HG03457 (cell line): Measurements from ENCODE around the gene CCDC92B.

Experiments used
- ATAC-seq: cut with Tn5 transposase; IDR thresholded peaks from one replicate; pipeline ENCODE4 v1.9.1; 2021; ENCODE audit warnings: moderate number of reproducible peaks; ENCODE audit not compliant: unreplicated experiment

The CCDC92B gene

DNA sequence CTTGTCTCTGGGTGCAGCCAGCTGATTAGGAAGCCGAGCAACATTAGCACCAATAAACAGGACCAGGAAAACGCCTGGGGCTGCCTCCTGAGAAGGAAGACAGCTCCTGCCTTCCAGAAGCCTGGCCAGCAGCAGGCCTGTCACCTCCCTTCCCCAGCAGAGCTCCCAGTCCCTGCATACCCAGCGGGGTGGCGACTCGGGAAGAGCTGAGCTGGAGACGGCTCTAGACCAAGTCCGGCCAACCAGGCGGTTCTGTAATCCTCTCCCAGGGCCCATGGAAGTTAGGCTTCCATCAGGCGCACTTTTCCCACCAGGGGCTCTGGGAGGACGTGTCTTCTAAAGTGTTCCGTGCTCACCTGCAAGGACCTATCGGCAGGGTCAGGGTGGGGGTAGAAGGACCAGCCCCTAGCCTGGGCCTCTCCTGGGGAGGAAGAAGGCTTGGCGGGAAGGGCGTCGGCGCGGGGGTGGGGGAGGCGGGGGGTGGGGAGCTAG is 25.9 kb downstream of the CCDC92B start:
- ATAC-seq: no peak

GRCh38 chr17:2722611-2723010 is 26.8 kb downstream of the CCDC92B start:
- ATAC-seq: no peak

- no peak for ATAC-seq
These were observed 27.8 kb downstream of the CCDC92B start for GRCh38 chr17:2721603-2722002.

GRCh38 chr17:2719861-2720260 is 29.6 kb downstream of the CCDC92B start:
- no peak for ATAC-seq

DNA sequence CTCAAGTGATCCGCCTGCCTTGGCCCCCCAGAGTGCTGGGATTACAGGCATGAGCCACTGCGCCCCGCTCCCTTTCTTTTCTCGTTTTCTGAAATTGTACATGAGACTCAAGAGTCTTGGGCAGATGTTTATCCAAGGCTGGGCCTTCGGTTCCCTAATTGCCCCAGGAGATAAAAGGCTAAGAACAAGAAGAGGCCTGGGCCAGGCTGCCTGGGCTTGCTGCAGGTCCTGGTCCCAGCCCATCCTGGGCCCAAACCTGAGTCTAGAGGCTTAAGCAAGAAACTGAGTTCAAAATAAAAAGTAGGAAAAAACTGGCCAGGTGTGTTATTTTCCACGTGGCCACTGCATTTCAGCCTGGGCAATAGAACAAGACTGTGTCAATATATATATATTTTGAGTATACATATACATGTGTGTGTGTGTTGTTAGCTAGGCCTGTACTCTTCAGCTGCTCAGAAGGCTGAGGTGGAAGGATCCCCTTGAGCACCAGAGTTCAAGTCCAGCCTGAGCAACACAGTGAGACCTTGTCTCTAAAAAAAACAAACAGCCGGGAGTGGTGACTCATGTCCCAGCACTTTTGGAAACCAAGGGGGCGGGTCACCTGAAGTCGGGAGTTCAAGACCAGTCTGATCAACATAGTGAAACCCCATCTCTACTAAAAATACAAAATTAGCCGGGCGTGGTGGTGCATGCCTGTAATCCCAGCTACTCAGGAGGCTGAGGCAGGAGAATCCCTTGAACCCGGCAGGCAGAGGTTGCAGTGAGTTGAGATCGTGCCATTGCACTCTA is 31.1 kb downstream of the CCDC92B start:
- ATAC-seq: no peak

GRCh38 chr17:2716649-2717048 is 32.8 kb downstream of the CCDC92B start:
- no peak for ATAC-seq

DNA sequence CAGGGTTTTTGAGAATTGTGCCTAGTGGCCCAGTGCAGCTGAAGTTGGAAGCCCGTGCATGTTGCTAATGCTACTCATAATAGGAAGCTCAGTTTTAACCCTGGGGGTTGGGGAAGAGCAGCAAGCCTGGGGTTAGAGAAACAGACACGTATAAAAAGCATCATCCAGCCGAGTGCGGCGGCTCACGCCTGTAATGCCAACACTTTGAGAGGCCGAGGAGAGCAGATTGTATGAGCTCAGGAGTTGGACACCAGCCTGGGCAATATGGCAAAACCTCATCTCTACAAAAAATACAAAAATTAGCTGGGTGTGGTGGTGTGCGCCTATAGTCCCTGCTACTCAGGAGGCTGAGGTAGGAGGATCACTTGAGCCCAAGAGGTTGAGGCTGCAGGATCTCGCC is 35.6 kb downstream of the CCDC92B start:
- ATAC-seq: no peak

DNA sequence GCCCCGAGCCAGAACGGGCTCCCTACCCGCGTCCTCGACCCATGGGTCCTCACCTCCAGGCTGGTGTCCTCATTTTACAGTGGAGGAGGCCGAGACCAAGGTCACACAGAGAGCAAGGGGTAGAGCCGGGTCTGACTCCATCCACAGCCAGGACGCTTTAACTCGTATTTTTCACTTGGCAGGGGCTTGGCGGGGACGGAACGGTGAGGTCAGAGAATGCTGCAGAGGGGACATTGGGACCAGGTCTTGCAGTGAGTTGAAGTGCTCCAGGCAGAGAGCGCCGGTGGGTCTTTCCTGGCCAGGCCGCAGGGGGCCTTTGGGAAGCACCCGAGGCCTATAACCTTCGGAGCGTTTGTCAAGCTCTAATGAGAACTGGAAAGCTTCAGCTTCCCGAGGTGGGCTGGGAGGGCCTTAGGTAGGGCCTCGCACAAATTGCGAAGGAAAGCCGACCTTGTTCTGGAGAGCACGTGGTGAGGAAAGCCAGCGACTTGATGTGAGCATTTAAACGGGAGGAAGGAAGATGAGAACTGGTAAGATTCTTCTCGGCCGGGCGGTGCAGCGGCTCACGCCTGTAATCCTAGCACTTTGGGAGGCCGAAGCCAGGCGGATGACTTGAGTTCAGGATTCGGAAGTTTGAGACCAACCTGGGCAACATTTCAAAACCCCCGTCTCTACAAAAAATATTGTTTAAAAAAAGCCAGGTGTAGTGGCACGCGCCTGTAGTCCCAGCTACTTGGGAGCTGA is 37.0 kb downstream of the CCDC92B start:
- ATAC-seq: no peak

- peak; percentile 56 for ATAC-seq
These were observed 37.7 kb downstream of the CCDC92B start, which contains the start of gene CLUH for GRCh38 chr17:2711608-2712299. CLUH (minus strand) TSS chr17:2711764; CDS start chr17:2711661, 103 bp downstream.

- ATAC-seq: no peak
These were observed 38.4 kb downstream of the CCDC92B start for GRCh38 chr17:2710803-2711607.

DNA sequence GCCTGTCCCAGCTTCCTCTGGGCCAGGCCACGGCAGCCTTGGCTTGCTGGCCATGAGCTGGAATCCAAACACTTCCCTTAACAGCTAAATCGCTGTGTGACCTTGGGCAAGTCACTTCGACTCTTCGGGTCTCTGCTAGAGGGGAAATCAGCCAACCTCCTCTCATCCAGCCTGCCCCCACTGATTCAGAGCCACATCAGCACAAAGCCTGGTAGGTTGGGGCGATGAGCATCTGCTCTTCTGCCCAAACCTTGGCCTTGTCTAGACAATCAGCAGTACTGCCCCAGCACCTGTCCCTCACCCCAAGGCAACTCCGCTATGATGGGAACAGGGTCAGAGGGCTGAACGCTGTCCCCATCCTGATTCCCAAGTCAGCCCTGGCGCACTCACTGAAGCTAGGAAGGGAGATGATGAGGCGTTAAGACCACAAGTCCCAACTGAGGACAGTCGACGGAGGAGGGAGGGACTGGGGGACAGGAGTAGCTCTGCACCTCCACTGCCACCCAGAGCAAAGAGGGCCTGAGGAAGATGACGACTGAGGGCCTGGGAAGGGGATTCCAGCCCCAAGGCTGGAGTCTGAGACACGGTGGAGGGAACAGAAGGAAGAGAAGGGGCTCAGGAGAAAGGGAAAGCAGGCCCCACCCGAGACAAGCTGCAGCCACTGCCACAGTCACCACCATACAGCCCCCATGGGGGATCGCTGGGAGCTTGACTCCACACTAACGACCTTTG is 39.2 kb downstream of the CCDC92B start:
- ATAC-seq: no peak

DNA sequence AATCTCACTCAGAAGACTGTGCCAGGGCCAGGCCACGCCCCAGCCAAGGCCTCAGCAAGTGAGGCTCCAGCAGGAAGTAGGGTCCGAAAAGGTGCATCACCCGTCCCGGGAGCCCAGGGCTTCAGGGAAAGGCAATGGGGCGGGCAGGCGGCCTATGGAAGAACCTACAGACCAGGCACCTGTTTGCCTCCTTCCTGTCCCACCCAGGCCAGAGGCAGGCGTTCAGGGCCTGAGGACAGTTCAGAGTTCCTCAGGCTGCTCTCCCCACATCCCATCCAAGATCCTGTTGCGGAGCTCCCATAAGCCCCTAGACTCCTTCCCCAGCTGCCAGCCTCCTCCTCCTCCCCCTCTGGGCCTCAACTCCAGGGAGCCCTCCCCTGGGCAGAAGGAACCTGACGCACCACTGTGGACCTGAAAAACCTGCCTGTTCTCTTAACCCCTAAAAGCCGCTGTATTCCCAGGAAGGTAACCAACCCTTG is 40.2 kb downstream of the CCDC92B start:
- ATAC-seq: no peak

- ATAC-seq: no peak
These were observed 40.8 kb downstream of the CCDC92B start for GRCh38 chr17:2708585-2709182.

GRCh38 chr17:2707721-2708584 is 41.5 kb downstream of the CCDC92B start:
- ATAC-seq: no peak

DNA sequence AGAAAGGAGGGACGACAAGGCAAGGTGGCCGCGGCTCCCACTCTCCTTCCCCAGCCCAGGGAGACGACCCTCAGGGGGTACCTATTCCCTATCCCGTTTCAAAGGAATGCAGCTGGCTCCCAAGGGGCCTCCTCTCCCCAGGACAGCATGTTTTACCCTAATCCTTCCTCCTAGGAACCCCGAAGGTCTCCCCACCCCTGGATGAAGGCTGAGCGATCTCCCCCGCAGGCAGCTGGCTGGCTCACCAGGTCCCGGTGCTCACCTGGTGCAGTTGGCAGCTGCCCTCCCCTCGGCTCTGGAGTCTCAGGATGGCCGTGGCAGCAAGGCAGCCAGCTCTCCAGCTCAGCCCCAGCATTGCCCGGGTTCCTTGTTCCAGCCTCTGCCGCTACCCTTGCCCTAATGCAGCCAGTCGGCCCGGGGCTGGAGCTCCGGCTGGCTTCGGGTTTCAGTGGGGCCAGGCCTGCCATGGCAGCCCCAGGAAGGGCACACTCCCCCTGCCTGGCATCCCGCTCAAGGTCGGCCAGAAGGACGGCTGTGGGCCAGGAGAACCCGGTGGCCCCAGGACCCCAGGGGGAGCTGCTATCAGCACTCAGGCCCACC is 42.4 kb downstream of the CCDC92B start:
- ATAC-seq: no peak

DNA sequence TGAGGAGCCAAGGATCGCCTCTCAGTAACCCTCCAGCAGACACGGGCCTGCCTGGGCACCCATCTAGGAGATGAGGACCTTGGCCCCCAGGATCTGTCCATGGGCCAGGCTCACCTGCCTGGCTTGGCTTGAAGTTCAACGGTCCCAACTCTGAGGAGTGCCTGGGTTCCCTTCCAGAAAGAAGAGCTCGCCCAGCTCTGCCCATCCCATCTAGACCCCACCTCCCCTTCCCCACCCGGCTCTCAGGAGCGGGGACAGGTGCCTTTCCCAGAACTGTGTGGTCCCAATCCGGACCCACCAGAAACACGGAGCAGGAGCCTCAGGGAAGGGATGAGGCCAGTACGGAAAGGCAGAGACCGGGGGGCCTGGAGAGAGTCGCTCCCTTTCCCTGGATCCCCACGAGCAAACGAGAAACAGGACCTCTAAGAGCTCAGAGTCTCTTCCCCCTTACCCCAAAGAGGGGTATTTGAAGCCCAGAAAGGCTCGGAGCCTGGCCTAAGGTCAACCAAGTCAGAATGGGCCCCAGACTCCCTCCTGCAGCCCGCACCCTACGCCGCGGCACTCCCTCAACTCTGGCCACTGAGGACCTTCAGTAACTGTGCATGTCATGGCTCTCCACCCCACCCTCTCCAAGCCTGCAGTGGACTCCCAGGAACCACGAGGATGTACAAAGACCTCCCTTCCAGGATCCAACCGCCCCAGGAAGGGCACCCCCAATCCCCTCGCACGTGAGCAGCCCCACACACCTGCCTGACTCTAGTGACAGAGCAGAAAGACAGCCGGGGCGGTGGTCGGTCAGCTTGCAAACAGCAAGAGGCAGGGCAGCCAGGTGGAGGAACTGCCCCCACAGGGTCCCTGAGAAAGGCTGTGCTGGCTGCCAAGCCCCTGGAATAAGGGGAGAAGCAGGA is 43.3 kb downstream of the CCDC92B start:
- no peak for ATAC-seq

GRCh38 chr17:2705263-2705662 is 44.2 kb downstream of the CCDC92B start:
- ATAC-seq: no peak
